RPMI8226 (cell line): ENCODE data around the gene PLXNA4.
A peak's percentile ranks its signal among the peaks of the same experiment; 100 is the strongest.

Experiments used
- DNase-seq: peaks from one replicate; pipeline ENCODE4 v3.0.0-alpha.2; 2015

The PLXNA4 gene

GRCh38 chr7:132498319-132498718, 78.0 kb downstream of the PLXNA4 start:
- no peak for DNase-seq

DNA sequence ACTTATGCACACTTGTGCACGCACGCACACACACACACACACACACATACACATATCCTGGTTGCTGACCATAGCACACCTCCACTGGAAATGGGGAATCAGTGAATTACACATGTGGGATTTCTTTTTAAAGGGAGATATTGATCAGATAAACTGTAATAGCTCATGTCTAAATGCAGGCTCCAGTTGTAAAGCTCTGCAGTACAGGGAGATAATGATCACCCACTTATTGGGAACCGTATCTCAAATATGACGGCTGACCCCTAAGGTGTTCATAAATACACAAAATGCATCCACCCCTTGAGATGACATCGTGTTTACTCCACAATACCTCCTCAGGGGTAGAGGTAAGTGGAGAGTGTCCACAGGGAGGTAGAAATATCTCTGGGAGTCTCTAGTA, 79.2 kb downstream of the PLXNA4 start:
- no peak for DNase-seq

GRCh38 chr7:132495936-132496335, 80.3 kb downstream of the PLXNA4 start:
- DNase-seq, result peak; percentile 12

DNA sequence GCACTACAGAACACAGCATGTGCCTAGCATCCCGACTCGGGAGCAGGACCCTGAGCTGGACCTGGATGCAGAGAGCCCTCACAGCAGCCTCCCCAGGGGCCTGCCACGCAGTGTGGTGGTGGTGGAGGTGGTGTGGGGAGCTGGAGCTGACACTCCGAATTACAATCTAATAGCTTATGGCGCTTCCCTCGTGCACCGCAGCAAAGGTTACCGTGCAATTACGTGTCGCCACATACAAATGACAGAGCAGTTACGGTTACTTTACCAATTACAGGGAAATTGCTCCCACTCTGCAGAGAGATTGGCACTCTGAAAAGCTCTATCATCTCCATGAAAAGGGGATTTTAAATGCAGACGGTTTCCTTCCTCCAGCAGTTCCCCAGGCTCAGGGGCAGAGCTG, 81.8 kb downstream of the PLXNA4 start:
- DNase-seq, result no peak

- no peak for DNase-seq
These were observed 83.3 kb downstream of the PLXNA4 start for GRCh38 chr7:132492823-132493445.

DNA sequence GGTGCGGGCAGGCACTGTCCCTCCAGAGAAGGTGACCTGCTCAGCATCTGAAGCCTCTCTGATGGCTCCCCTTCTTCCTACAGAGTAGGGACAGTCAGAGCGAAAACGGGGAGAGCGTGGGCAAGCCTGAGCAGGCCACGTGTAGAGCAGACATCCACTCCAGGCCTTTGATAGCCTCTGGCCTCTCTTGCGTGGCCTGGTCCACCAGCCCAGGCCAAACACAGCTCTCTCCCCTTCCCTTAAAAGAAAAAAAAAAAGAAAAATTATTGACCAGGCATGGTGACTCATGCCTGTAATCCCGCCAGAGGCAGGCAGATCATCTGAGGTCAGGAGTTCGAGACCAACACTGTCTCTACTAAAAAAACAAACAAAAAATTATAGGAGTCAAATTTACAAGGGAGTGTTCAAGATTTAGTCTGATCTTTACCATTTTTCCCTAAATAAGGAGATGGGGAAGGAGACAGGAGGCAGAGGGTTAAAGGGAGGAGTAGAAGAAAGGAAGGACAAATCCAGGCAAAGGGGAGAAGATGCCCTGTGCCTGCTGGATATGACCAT, 84.8 kb downstream of the PLXNA4 start:
- no peak for DNase-seq

GRCh38 chr7:132490474-132490873, 85.8 kb downstream of the PLXNA4 start:
- no peak for DNase-seq

DNA sequence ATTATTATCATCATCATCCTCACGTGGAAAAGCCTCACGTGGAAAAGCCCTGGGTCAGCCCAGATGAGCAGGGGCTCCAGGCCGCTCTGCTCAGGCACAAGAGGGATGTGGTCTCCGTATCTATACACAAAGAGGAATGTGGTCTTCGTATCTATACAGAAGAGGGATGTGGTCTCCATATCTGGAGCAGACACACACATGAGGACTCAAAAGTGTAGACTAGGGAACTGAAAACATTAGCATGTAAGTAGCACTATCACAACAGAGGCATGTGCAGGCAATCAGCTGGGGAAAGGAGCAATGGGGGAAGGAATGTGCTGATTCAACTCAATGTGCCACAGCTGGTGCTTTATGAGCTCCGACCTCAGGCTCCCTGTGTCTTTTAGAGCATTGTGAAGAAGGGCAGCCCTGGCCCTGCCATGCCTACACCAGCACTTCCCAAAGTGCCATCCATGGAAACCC, 86.5 kb downstream of the PLXNA4 start:
- DNase-seq, result peak; percentile 84

GRCh38 chr7:132488634-132489302, 87.5 kb downstream of the PLXNA4 start:
- peak; percentile 24 for DNase-seq

GRCh38 chr7:132486274-132486610, 90.0 kb downstream of the PLXNA4 start:
- no peak for DNase-seq

DNA sequence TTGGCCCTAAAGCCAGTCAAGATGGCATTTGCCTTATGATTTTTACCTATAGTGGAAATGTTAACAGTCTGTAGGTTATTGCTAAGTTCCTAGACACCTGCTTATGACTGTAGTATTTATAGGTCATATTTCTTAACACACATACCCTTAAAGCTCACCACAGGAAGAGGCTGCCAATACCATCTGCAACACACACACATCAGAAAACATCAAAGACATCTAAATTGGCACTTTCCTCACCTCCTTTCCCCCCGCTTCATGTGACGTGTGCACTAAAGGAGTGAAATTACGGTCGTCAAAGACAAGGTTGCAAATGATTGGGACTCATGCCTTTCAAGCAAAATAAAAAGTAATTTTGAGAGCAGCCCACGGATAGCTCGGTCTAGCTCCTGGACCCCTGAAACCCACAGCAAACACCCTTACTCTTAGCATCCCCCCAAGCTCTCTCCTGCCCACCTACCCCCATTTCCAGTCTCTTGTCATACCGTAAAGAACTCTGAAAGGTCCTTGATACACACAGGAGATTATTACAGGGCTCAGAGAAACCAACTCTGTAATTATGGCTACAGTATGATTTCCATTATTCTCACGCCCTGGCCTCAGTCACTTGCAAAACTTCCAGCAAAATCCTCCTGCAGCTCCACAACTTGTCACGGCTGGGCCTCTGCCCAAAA, 90.5 kb downstream of the PLXNA4 start:
- no peak for DNase-seq

DNA sequence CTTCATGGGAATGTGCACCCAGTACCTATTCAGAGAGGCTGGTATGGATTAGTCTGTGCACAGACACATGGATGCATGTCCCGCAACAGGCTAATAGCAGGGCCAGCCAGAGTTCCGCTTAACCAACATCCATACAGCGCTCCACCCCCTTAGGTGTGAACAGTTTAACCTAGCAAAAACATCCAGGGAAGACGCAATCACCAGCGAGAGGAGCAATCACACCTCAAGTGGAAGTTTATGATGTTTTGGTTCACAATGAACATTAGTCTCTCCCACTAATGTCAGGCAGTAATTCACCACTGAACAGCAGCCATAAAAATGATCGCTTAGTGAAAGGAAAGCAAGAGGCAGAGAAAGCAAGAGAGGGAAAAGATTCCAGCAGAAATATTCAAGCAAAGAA, 91.1 kb downstream of the PLXNA4 start:
- DNase-seq, result no peak

DNA sequence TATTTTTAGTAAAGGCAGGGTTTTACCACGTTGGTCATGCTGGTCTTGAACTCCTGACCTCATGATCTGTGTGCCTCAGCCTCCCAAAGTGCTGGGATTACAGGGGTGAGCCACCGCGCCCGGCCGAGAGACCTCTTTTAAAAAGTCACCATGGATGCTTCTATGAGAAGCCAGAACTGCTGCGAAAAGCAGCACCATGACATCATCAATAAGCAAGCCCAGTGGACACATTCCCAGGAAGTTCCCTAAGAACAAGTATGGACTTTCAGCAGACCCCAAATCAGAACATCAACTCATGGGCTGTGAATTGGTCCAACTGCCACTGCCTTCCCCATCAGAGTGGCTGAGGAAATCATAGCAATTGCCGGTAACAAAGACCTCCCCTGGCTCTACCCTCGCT, 93.4 kb downstream of the PLXNA4 start:
- DNase-seq, result no peak

DNA sequence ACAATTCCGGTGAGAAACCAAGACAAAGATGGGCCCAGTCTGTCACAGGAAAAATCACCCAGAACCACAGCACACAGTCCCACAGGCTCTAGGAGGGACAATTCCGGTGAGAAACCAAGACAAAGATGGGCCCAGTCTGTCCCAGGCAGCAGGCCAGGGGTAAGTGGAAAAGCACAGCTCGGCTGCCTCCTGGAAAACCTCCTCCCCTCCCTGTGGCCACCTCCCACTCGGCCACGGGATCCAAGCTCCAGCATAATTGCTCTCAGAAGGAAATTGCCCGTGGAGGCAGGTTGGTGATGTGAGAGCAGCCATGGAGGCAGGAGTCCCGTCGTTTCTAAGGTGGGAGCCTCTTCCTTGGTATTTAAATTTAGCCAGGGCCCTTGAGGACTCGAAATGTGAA, 95.7 kb downstream of the PLXNA4 start:
- DNase-seq, result no peak

DNA sequence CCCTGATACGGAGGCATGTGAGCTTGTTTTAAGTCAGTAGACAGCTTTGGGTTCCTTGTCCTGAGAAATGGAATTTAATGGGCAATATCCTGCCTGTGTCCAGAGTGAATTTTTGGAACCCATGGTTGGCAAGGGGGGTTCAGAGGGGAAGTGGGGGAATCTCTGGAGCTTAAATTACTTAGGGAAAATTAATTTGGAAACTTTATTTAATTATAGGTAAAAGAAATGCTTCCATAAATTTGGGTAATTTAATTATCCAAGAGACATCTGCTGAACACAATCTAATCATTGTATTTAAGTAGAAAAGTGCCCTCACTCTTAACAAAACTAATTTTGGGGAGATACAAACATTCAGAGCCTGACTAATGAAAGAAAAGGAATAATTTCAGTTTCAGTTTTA, 99.7 kb downstream of the PLXNA4 start:
- no peak for DNase-seq

DNA sequence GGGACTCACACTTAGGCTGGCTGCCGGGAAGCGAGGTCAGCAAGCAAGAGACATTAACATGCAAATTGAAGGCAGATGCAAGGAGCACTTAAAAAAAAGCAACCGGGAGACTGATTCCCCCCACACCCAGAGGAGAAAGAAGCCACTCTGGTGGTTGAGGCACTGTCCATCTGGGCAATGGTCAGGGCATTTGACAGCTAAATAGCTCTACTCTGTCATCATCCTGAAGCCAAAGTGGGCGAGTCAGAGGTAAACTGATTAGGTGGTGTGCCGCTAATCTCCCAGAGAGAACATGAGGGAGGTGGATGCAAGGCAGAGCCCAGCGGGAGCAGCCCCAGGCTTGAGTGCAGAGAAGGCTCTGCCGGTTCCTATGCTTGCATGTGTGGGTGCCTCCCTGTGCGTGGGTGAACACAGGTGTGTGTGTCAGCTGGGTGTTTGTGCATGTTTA, 100.6 kb downstream of the PLXNA4 start:
- DNase-seq, result no peak

DNA sequence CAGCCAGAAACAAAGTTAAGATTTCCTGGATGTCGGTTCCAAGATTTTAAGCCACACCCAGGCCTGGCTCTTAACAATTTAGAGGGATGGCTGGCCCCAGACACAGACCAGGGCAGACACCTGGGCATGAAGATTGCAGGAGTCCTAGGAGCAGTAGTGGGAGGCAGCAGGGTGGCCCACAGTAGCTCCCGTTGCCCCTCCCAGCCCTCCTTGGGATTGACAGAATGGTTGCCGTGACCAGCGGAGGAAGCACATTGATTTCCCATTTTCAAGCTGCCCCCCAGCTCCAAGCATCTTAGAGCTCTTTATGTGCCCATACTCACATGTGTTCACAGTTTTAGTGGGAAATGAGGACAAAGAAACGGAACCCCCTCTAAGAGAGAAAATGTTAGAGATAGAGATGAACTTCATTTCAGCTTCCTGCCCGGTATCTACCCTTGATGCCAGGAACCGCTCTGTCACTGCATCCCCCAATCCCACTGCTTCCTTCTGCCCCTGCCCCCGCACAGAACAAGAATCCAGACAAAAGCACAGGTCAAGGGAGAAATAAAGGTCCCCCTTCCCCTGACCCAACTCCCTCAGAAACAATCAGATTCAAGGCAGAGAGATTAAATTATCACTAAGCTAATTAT, 101.1 kb downstream of the PLXNA4 start:
- DNase-seq, result no peak

DNA sequence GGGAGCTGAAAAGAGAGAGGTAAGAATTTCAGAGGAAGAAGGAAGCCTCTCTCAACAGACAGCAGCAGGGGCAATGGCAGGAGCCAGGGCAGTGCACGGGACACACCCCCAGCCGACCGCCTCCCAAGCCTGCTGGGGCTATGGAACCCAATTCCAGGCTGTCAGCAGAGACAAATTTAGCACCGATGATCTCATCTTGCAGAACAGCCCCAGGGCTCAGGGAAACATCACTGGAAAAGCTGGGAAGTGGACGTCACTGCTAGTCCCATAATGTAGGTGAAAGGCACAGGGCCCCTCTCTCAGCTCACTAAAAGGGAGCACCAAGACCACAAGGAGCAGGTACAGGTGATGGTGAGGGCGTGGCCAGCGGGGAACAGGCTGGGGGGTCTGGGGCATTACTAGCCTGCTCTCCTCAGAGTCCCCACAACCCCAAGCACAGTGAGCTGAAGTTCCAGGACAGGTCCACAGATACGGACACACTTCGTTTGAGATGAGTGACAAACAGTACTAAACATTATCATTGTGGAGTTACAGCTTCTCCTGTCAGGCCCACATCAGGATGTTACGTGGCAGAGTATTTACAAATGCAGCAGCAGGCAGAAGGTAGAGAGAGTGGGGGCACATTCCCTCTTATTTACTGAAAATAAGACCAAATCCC, 103.7 kb downstream of the PLXNA4 start:
- no peak for DNase-seq

GRCh38 chr7:132471515-132471914, 104.8 kb downstream of the PLXNA4 start:
- DNase-seq, result no peak

DNA sequence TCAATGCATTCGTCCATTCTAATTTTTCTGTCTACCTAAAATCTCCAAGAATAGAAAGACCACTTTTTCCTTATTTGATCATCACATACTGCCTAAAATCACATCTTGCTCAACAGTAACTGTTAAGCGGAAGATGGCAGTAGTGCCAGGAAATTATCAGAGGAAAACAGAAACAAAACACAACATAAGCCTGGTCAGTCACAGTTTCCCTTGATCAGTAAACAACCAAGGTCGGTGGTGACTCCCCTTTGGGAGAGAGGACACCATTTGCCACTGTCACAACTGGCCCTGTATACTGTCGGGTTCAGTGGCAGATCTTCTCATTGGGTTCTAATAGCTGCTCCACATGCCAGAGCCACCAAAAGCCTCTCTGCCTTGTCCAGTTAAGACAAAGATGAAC, 106.6 kb downstream of the PLXNA4 start:
- no peak for DNase-seq

DNA sequence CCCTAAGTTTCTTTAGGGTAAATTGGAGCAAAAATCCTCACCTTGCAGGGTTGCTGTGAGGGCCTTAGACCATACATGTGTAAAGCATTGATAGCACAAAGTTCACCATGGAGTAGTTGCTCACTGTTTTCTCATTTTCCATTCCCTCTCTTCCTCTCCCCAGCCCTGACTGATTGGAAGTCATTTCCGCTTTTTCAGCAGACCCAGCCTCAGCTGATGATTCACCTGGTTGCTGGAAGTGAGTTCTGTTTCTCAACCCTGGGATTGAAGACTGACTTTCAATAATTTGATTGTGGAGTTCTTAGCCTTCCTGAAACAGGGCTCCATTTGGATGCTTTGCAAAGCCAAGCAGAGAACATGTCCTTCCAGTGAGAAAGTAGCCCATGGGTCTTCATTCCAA, 107.0 kb downstream of the PLXNA4 start:
- DNase-seq, result no peak

GRCh38 chr7:132466367-132466766, 109.9 kb downstream of the PLXNA4 start:
- DNase-seq, result no peak

DNA sequence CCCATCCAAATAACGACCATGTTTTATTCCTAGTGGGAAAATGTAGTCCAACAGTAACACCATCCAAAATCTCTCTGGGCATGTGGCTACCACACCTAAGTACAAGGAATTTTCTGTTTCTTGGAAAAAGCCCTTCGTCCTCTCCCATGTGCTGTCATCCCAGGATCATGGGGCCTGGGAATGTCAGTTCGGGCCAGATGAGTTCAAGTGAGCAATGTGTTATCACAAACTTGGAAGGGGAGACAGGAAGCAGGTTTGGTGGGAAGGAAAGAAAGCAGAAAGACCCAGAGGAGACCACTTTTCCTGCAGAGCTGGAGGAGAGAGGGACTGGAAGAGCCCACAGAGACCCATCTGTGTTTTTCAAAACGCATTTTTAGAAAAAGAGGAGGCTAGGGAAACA, 110.8 kb downstream of the PLXNA4 start:
- no peak for DNase-seq
